ENCODE data around the gene PLEKHH2. TPM values are rescaled to one million over a fixed set of nuclear protein-coding genes. Genes with fewer than 3 reads are reported as not detected.

The PLEKHH2 gene
- total and polyA plus RNA-seq, 2 of the 13 experiments (the other 11 are each of a cell fraction or from before 2014, with no cell fraction given) = 1.1 to 3.0 TPM

DNA sequence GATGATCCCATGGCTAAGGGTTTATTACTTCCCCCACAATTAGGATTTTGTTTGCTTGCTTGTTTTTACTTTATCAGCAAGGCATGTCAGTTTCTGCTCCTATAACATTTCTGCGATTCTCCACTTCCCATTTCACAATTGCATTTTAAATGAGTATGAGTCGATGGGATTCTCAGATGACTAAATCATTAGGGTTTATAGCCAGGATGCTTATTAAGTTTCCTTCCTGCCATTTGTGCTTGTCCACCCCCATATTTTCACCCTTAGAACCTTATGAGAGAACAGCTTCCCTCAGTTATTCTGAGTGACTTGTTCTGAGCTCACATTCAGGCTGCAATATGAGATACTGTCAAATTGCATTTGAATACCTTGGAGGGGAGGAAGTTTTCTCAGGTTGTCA lies 77.1 kb downstream of the PLEKHH2 start:
- TF ChIP-seq POLR2AphosphoS2 (IDR thresholded peaks at IDR 0.05; ENCODE audit: low read depth, low read length) (no peak), ZNF567 (CRISPR knock-in tag; IDR thresholded peaks at IDR 0.05; ENCODE audit: borderline replicate concordance) (no peak), ZMYM2 (CRISPR knock-in tag; IDR thresholded peaks at IDR 0.05) (no peak), ZNF383 (CRISPR knock-in tag; IDR thresholded peaks at IDR 0.05; ENCODE audit: borderline replicate concordance) (no peak), BCL6 (CRISPR knock-in tag; IDR thresholded peaks at IDR 0.05) (no peak)
- TF ChIP-seq, protein P1, sequence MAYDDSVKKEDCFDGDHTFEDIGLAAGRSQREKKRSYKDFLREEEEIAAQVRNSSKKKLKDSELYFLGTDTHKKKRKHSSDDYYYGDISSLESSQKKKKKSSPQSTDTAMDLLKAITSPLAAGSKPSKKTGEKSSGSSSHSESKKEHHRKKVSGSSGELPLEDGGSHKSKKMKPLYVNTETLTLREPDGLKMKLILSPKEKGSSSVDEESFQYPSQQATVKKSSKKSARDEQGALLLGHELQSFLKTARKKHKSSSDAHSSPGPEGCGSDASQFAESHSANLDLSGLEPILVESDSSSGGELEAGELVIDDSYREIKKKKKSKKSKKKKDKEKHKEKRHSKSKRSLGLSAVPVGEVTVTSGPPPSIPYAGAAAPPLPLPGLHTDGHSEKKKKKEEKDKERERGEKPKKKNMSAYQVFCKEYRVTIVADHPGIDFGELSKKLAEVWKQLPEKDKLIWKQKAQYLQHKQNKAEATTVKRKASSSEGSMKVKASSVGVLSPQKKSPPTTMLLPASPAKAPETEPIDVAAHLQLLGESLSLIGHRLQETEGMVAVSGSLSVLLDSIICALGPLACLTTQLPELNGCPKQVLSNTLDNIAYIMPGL (CRISPR knock-in tag; IDR thresholded peaks at IDR 0.05; ENCODE audit: borderline replicate concordance in 1 of 2, low read depth in 1 of 2) = no peak
- TF ChIP-seq, protein P2, sequence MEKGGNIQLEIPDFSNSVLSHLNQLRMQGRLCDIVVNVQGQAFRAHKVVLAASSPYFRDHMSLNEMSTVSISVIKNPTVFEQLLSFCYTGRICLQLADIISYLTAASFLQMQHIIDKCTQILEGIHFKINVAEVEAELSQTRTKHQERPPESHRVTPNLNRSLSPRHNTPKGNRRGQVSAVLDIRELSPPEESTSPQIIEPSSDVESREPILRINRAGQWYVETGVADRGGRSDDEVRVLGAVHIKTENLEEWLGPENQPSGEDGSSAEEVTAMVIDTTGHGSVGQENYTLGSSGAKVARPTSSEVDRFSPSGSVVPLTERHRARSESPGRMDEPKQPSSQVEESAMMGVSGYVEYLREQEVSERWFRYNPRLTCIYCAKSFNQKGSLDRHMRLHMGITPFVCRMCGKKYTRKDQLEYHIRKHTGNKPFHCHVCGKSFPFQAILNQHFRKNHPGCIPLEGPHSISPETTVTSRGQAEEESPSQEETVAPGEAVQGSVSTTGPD (CRISPR knock-in tag; IDR thresholded peaks at IDR 0.05) = no peak
- ChIA-PET CTCF (ENCODE audit: low intra/inter-chr PET ratio, low total read pairs) (no interaction called here), POLR2A (no interaction called here)
- Histone ChIP-seq H4K20me1 (ENCODE audit: insufficient read depth, low read length) (no peaks in the 10 kb centered on the region), H3K4me1 (ENCODE audit: insufficient read depth, low read length) (no peaks in the 10 kb centered on the region), H3K27me3 (ENCODE audit: control insufficient read depth in 1 of 2, insufficient read depth in 2 of 2, low read length in 2 of 2) (no peaks in the 10 kb centered on the region), H3K9me3 (ENCODE audit: low read length) (no peaks in the 10 kb centered on the region), H3K36me3 (replicated peaks in 1 of 2; ENCODE audit: control insufficient read depth in 1 of 2, insufficient read depth in 2 of 2, low read length in 2 of 2) (no peaks in the 10 kb centered on the region), H2AFZ (ENCODE audit: low read length) (no peak overlapping the region), H3K4me2 (ENCODE audit: low read depth, low read length) (no peak overlapping the region), H3K27ac (ENCODE audit: extremely low read length, insufficient read depth, low read length) (no peak overlapping the region), H3K9ac (ENCODE audit: insufficient read depth, low read depth, low read length) (no peak overlapping the region), H3K79me2 (ENCODE audit: insufficient read depth, low read length) (no peaks in the 10 kb centered on the region), H3K4me3 (replicated peaks in 1 of 3; ENCODE audit: insufficient read depth in 1 of 3, low read depth in 2 of 3, low read length in 3 of 3) (no peak overlapping the region)
- intact Hi-C loops (cut with micrococcal nuclease; ENCODE audit: unreplicated experiment) = loop anchor here (5.0 kb wide), 1 partner anchor 1212 kb away; no protein-coding TSS in a partner anchor
- no peak for DNase-seq (ENCODE audit: low spot score)
- FAIRE-seq = no peak
- WGBS (ENCODE audit: low lambda C conversion rate) = 68% methylated on average over 2 of the region's 2 CpGs
- BruUV-seq (replicated peaks) = no TSS peak
- ATAC-seq = no peak
- in situ Hi-C loops (cut with HindIII; ENCODE audit: extremely low pct_ligation_motif_present, low pct_unique_long_range_greater_than_20kb) = no loop called here
